HG02973 (cell line): Measurements from ENCODE around the gene TSKU.
"Not testable (repeated sequence)": the region's sequence is repeated elsewhere in the genome, so short reads cannot be mapped to it uniquely, and the experiment has no call there.

Source experiments
- ATAC-seq: cut with Tn5 transposase; IDR thresholded peaks from one replicate; pipeline ENCODE4 v1.9.1; 2021; ENCODE audit warnings: moderate library complexity; ENCODE audit not compliant: unreplicated experiment

The TSKU gene

DNA sequence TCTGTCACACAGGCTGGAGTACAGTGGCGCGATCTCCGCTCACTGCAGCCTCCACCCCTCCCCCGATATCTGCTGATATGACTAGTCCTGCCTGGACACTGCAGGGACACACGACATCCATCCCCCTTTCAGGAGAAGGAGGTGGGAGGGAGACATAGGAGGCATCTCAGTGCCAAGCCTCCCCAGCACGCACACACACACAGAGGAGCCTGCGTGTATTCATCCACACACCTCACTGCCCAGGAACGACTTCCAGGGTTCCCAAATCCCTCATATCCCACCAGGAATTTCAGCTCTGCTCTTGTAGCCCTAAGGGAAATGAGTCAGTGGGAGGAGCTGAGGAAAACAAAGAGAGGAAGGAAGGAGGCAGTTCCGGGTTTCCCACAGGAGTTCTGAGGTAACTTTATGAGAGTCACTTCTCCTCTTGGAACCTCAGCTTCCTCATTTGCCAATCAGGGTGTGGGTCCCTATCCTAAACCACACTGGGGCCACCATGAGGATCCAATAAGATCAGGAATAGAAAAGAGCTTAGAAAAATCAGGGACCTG lies 40.4 kb downstream of the TSKU start:
- ATAC-seq, result no peak

DNA sequence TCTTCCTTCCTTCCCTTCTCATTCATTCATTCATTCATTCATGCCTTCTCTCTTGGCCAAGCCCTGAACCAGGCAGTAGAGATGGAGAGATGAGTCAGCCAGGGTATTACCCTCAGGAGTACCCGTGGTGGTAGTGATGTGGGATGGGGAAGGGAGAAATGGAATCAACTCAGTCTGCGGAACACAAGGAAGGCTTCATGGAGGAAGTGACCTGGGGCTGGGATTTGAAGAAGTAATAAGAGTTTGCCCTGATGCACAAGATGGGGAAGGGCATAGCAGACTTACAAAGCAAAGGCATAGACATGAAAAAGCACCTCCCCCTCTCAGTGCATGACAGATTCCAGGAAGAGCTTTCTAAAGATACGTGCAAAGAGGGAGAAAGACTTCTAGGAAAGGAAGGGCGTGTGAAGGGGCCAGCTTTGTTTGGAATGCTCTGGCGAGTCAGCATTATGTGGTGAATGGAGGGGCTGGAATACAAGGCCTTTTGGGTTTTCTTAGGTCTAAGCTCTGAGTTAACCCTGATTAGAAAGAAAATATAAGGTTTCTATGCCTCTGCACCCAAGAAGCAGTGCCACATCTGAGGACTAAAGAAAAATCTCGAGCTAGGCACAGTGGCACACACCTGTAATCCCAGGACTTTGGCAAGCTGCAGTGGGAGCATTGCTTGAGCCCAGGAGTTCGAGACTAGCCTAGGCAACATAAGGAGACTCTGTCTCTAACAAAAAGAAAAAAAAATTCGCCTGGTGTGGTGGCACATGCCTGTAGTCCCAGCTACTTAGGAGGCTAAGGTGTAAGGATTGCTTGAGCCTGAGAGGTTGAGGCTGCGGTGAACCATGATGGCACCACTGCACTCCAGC lies 41.2 kb downstream of the TSKU start:
- ATAC-seq, result no peak

DNA sequence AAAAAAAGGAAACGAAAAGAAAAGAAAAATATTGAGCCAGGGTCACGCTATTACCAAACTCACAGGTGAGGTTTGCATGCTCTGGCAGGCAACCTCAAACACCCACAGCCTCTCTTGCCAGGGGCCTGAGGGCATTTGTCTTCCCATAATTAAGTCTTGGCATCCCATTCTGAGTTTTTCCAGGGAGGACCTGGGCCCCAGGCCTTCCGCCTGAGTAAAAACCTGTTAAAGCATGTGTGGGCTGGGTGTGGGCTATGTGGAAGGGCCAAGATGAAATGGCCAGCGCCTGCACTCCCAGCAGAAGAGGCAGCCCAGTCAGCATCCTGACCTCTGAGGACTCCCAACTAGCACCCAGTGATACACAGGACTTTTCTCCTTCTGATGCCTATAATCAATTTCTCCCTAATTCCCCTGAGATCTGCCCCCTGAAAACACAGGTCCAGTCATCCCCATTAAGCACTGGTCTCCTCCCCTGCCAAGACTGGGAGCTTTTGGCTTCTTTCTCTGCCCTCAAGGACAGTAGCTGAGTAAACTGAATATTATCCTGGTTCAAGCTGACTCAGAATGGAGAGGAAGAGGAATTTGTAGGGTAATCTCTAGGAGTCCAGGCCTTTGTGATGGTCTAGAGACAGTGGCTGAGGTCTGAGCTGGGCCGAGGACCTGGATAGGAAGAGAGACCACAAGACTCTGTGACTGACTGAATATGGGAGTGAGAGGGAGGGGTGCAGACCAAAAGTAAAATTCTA lies 42.0 kb downstream of the TSKU start:
- ATAC-seq, result no peak

DNA sequence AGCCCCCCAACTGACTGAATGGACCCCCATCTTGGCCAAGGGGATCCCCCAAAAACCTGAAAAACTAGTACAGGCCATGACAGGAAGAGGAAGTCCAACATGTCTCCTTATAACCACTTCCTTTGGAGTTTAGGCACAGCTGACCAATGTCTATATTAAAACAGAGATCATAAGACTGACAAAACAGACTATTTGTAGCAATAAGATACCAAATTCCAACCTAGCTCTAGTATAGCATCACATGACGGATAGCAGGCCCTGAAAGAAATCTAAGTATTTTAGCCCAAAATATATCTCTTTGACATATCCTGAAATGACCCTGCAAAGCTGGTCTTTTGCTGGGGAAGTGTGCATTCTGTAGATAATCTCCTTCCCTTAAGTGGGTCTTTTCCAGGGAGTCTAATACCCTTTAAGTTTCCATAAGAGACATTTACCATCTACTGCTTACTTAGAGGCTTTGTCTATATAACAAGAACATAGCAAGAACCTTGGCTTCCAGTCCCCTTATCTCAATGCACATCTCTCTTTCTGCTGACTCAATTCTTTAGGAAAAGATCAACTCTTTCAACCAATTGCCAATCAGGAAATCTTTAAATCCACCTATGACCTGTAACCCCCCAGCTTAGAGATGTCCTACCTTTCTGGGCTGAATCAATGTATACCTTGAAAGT lies 42.7 kb downstream of the TSKU start:
- ATAC-seq, result no peak

GRCh38 chr11:76826508-76826907 lies 43.4 kb downstream of the TSKU start:
- not testable (repeated sequence) for ATAC-seq

GRCh38 chr11:76827005-76827404 lies 43.8 kb downstream of the TSKU start:
- not testable (repeated sequence) for ATAC-seq

GRCh38 chr11:76830639-76831327 lies 47.6 kb downstream of the TSKU start:
- ATAC-seq, result no peak

DNA sequence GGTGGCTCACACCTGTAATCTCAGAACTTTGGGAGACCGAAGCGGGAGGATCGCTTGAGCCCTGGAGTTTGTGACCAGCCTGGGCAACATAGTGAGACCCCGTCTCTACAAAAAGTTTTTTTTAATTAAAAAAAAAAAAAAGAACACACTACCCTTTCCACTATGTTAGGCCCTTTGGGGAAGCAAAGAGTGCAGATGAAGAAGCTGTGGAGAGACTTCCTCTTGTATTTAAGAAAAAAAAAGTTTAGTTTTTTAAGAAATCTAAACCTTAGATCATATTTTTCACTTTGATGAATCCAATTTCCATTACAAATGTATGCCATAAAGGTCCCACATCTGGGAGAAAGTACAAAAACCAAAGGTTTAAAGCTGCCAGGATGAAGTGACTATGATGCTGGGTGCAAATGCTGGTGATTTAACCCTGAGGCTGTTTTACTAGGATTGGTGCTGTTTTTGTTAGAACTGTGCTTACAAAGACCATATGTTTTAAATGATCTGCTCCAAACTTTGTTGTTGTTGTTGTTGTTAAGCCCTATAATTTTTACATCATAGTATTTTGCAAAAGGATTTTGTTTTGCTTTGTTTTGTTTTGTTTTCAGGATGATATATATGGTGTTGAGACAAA lies 48.6 kb downstream of the TSKU start:
- ATAC-seq, result no peak

DNA sequence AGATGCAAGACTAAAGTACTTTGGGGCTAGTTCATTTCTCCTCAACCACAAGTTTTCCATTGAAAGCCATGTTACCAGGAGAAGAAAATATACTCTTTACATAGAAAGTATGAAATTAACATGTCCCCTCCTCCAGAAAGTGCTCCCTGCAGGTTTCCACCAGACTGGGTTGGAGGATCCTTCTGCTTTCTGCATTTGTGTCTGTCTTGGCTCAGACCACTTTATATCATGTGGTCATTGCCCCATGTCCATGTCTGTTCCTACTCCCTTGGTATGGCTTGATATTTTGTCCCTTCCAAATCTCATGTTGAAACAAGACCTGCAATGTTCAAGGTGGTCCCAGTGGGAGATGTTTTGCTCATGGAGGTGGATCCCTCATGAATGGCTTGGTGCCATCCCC lies 49.2 kb downstream of the TSKU start:
- ATAC-seq, result no peak

- no peak for ATAC-seq
Measured at GRCh38 chr11:76834151-76834550, 51.0 kb downstream of the TSKU start.

DNA sequence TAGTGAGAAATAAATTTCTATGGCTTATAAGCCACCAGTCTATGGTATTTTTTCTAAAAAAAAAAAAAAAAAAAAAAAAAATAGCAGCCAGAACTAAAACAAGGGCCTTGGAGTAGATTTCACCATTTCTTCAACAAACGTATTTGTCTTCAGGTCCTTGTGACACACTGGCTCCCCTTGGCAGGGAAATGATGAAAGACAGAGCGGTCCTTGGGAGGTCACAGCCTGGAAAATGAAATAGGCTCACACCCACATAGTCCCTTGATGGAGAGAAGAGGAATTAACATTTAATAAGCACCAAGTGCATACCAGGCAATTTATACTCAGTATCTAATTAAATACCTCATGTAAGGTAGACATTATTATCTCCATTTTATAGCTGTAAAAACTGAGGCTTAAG lies 51.9 kb downstream of the TSKU start:
- ATAC-seq, result no peak

- ATAC-seq, result no peak
Measured at GRCh38 chr11:76835928-76836612, 52.9 kb downstream of the TSKU start.

GRCh38 chr11:76836613-76837291 lies 53.6 kb downstream of the TSKU start:
- ATAC-seq, result no peak

GRCh38 chr11:76837696-76838677 lies 54.8 kb downstream of the TSKU start:
- no peak for ATAC-seq

DNA sequence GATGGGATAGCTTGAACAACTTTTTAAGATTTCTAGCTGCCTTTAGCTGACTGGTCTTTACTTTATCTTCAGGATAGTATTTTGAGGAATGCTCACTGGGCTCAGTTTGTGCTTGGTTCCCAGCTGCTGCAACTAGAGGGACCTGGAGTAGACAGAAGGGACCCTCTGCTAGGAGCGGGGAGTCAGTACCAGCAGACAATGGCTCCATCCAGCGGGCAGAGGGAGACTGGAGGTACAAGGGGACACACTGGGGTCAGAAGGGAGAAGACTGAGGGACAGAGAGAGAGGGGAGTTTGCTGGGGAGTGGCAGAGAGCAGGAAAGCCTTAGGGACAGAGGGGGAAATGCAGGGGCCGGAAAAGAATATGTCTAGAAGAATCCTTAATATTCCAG lies 55.5 kb downstream of the TSKU start:
- ATAC-seq, result no peak

GRCh38 chr11:76839311-76839710 lies 56.2 kb downstream of the TSKU start:
- no peak for ATAC-seq

GRCh38 chr11:76841923-76842452 lies 58.8 kb downstream of the TSKU start:
- ATAC-seq, result no peak

DNA sequence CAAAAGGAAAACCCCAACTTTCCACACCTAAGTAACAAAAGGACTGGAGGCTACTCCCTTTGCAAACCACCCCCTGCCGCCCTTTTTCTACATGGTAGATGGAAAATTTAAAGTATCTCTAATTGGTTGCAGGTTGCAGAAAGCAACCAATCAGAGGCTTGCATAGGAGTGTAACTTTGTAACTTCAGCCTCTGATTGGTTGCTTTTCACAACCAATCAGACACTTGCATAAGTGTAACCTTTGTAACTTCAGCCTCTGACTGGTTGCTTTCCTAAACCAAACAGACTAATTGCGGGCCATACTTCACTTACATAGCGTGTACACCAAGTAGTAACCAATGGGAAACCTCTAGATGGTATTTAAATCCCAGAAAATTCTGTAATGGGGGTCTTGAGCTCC lies 60.8 kb downstream of the TSKU start:
- no peak for ATAC-seq
